GM18502 (cell line): ENCODE results near the gene GBP7.

Experiments used
- ATAC-seq: cut with Tn5 transposase; IDR thresholded peaks from one replicate; pipeline ENCODE4 v1.9.1; 2021; ENCODE audit warnings: mild to moderate bottlenecking; ENCODE audit not compliant: unreplicated experiment, poor library complexity

The GBP7 gene

DNA sequence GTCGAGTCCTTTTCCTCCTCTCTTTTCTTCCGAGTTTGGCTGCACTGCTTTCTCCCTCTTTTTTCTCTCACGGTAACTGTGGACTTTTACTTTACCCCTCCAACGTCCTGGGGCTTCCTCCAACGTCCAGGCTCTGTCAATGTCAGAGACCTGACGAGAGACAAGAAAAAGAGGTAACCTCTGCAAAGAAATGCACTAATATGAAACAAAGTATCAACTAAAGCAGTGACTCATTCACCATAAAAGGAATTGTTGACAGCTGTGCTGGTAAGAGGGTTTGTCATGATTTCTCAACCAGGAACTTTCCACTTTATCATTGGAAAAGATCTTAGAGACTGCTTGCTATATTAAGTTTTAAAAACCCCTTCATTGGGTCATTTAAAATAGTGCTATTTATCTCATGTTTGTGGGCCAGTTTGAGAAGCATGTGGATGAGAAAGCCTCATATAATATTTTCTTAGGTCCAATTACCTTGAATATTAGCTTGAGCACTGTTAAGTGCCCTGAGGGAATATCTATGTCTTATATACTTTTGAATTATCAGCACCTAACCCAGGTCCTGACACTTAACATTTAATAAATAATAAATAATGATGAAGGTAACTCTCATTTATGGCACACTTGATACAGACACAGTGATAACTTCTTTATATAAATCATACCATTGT, 49.8 kb downstream of the GBP7 start, which contains the start of gene GBP2:
Gene GBP2, minus strand, starts transcription at position 202 of the 668 bp plus-strand sequence. CDS start 4,148 bp downstream, outside the sequence.
- ATAC-seq, result peak; percentile 80

DNA sequence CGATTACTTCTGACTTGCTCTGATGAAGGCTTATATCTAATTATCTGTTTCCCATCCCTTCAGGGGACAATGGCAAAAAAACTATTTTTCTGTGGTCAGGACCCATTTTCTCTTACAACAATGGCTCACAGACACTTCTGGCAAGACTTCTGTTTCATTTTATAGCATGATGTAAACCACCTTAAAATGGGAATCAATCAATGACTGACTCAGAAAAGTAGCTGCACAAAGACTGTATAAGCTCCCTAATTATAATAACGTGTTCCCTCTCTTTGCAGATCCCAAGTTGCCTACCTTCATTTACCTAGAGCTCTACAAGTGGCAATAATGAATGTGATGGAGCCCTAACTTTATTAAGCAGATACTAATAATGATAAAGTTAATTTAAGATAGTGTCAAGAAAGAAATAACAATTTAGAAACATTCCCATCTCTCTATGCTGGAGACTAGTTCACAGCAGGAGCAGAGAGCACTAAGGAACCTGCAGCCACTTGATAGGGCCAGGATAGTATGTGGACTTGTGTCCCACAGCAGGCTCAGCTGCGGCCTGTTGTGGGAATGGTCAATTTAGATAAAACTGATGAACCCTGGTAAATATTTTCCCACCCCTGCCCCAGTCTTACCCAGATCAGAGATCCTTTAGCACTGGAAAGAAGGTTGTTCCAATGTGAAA, 50.4 kb downstream of the GBP7 start:
- ATAC-seq, result peak; percentile 39

GRCh38 chr1:89121641-89122040, 54.2 kb downstream of the GBP7 start:
- no peak for ATAC-seq

DNA sequence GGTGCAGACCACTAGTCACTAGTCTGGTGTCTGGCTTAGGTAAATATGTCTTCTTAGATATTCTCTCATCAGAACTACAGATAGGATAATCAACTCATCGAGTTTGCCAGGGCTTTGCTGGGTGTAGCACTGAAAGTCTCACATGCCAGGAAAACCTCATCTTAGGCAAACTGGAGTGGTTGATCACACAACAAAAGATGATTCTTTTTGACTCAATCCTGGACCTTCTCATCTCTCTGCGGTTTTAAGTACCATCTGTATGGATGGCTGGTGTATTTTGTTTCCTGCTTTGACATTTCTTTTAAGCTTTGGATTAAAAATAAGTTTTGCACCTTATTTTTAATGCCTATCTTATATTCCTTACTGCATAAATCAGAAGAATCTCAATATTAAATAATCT, 61.1 kb downstream of the GBP7 start:
- ATAC-seq, result no peak

DNA sequence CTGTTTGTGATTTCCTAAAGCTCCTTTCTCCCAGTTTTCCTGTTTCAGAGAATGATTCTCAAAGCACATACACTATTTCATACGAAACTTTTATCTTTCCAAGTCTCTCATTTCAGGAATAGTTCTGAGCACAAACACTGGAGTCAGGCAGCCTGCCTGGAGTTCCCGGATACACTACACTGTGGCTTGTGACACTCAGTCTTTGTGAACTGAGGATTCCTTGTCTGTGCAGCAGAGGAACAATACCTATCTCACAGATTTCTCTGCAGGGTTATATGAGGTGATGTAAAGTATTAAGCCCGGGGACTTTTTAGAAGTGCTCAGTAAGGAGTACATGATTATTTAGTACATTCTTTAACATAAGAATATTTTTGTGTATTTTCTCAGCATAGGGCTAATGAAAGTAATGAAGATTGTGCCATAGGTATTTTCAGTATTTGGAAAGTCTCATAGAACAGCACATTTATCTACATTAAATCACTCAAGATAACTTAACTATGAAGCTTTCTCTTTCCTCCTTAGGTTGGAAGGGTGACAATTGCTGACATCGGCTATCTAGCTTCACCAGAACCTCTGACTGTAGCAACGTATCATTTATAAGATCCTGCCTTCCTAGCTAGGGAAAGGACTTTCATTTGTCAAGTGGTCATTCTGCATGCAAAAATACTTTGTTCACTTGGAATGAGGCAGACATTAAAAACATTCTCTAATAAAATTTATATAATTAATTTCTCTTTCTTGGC, 62.8 kb downstream of the GBP7 start:
- ATAC-seq, result no peak

GRCh38 chr1:89104687-89105086, 71.1 kb downstream of the GBP7 start:
- no peak for ATAC-seq

- no peak for ATAC-seq
These were observed 71.7 kb downstream of the GBP7 start for GRCh38 chr1:89104147-89104546.

- no peak for ATAC-seq
These were observed 73.8 kb downstream of the GBP7 start for GRCh38 chr1:89102021-89102420.

DNA sequence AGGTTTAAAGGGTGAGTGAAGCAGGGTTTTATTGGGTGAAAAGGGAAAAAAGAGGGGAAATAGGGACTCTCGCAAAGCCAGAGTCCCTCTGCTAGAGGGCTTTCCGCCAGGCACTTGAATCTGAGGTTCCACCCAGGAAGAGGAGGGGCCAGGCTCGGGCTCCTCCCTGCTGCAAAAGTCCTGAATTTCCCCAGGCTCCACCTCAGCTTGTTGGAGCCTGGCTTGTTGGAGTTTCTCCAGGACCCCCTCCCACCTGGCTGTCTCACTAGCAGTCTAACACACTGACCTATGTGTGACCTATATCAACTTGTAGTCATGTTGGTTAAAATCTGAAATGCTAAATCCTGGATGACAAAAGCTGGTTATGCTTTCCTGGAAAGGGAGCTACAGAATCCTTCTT, 75.4 kb downstream of the GBP7 start:
- no peak for ATAC-seq

DNA sequence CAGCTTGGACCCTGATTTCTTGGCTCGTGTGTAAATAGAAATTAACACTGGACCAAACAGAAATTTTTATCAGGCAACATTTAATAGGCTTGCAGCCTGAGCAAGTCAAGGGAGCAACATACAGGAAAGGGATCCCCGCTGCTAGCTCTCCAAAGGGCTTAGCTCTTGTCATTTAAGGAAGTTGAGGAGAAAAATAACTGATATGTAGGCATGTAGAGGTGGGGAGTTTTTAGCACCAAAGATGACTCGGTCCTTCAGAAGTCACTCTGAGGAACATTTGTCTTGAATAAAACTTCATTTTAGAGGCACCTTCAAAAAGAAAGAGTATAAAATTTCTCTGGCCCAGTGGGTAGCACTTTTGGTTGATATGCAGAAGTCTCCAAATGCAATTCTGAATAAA, 76.9 kb downstream of the GBP7 start:
- no peak for ATAC-seq

DNA sequence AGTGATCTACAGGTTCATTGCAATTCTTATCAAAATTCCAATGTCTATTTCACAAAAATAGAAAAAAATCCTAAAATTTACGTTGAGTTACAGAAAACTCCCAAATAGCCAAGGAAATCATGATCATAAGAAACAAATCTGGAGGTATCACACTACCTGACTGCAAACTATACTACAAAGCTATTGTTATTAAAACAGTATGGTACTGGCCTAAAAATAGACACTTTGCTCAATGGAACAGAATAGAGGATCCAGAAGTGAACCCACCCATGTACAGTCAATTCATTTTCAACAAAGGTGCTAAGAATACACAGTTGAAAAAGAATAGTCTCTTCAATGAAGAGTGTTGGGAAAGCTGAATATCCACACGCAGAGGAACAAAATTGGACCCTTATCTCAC, 80.1 kb downstream of the GBP7 start:
- ATAC-seq, result no peak

GRCh38 chr1:89089962-89090361, 85.8 kb downstream of the GBP7 start:
- no peak for ATAC-seq

GRCh38 chr1:89088572-89088971, 87.2 kb downstream of the GBP7 start:
- no peak for ATAC-seq

- no peak for ATAC-seq
These were observed 88.6 kb downstream of the GBP7 start for GRCh38 chr1:89087241-89087640.

GRCh38 chr1:89085781-89086180, 90.0 kb downstream of the GBP7 start:
- no peak for ATAC-seq
